DMS53 treated with DMSO at 0.1 percent for 48 hours (cell line): ENCODE results near the gene UPF1.

Source experiments
- DNase-seq: peaks from one replicate; lab custom pipeline; 2025; ENCODE audit not compliant: unreplicated experiment; lab: John Stamatoyannopoulos, UW

The UPF1 gene

DNA sequence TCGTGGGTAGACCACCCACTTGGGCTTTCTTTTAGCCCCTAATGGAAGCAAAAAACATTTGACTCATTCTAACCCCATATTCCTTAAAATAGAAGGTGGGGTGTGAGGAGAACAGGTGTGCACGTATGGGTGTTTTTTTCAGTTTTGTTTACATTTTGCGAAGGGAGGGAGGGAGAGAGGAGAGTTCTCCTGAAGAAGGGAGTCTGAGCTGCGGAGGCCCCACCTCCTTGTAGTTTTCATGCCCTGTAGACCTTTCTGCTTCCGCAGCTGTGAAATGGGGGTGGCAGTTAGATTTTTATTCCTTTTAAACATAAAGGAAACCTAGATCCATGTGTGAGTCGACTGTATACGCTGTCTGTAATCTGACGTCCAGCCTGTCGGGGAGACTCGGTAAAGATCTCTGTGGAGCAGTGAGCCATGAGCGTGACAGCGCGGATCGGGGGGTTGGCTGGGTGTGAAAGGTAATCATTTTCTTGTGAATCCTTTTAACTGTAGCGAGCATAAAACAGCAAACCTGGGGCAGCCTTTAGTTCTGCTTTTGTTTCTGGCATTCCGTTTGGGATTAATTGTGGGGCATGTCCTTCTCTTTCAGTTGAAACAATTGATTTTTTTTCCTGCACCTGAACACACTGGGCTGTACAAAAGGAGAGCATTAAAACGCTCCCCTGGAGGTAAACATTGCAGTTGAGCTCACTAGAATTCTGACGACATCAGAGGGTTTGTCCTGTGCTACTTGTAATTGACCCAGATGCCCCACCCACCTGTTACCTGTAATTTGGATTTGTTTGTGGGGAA is 2.3 kb downstream of the UPF1 start:
- DNase-seq, result peak; percentile 48

DNA sequence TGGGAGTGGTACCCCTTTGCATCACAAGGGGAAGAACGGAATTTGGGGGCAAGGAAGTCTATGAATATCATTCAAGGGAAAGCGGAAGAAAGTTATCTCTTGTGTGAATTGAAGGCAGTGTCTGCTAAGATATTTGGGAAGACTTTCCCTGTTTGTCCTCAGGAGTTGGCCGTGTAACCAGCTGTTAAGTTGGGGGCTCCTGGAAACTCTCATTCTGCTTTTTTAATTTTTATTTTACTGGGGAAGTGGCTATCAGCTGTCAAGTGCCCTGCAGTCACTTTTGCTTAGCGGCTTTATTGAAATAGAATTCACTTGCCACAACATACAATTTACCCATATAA is 2.9 kb downstream of the UPF1 start:
- DNase-seq, result no peak

DNA sequence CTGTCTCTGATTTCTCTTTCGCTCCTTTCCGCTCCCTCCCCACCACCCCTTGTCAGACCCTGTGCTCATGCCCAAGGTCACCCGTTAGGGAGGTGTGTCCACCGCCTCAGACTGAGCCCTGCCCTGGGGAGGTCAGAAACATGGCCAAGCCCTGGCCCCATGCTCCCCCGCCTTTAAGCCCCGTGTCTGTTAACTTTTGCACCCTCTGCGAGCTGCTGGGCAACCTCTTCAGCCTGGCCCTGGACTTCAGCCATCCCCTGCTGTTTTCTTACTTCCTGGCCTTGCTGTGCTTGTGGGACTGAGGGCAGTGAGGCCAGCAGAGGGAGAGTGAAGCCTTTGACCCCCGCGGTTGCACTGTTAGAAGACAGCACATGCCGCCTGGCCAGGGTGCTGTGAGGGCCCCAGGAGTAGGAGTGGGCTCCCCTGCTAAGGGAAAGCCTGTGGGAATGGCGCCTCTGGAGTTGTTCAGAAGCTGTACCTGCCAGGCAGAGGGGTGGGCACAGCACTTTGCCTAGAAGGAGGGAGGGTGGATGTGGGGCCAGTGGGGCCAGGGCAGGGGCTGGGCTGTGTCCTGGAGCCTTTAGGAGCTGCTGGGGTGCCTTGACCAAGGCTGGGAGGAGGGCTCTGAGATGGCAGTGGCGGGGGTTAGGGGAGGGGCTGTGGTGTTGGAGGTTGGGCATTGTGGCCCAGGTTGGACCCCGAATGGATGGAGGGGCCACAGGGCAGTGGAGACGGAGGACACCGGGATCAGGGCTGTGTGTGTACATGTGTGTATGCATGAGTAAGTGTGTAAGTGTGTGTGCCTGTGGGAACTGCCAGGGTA is 7.9 kb downstream of the UPF1 start:
- no peak for DNase-seq

DNA sequence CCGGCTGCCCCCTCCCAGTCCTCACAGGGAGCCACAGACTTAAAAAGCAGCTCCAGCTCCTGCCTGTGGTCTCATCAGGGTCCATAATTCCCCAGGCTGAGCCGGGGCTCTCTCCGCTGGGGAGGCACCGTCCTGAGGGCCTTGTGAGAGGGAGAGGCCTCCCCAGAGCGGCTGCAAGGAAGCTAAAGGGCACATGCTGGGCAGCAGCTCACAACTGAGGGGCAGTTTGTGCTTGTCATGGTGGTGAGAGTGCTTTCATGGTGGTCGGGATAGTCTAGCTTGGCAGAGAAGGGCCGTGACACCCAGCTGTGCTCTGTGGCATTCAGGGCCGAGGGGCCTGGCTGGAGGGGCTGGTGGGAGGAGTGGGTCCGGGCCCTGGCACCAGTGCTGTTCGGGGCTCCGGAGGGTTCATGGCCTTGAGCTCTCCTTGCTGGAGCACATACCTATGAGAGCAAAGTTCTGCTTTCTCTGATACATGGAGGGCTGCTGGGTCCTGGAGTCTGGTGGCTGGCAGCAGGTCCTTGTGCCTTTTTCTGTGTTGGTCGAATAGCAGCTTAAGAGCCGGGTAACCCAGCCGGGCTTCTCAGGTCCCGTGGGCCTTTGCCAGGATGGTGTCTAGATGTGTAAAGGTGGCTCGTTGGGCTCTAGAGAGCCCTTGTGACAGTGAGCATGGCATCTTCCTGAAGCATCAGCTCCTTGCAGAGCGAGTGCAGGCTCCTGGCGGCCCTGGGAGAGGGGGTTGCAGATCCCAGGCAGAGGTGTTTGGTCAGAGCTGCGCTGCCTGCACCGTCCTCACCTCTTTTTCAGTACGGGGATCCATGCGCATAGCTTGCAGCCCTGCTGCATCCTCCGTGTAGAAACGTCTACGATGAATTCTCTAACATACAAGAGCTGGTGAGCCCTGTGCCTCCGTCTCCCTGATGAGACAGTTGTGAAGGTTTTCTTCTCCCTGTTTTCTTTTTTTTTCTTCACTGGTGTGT is 8.8 kb downstream of the UPF1 start:
- DNase-seq, result no peak

DNA sequence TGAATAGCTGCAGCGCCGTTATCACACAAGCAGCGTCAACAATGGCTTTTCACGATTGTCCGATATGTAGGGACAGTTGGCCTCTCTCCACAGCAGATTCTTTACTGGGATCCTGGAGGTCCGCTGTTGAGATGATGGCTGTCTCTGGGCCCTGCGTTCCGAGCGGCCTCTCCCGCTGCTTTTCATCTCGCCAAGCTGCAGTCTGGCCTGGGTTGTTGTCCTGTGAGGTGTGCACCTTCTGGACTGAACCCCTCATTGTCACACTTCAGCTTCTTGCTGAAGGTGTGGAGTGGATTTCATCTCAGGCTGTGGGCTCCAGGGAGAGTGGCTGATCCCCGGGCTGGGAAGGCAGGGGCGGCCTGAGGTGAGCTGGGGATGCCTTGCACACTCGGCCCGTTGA is 9.6 kb downstream of the UPF1 start:
- no peak for DNase-seq

DNA sequence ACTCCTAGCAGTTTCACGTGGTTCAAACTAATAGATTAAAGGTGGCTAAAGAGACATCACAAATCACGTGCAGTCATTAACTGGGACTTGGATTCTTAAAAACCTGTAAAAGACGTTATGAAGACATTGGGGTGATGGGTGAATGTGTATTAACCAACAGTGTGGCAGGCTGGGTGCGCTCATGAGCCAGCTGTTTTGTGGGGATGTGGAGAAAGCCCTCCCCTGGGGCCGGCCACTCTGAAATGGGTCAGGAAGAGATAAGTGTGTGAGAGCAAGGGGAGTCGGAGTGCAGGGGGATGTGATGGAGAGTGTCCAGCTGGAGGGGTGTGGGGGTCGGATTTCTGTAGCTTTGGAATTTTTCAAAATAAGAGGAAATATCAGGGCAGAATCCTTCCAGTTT is 10.4 kb downstream of the UPF1 start:
- DNase-seq, result no peak

DNA sequence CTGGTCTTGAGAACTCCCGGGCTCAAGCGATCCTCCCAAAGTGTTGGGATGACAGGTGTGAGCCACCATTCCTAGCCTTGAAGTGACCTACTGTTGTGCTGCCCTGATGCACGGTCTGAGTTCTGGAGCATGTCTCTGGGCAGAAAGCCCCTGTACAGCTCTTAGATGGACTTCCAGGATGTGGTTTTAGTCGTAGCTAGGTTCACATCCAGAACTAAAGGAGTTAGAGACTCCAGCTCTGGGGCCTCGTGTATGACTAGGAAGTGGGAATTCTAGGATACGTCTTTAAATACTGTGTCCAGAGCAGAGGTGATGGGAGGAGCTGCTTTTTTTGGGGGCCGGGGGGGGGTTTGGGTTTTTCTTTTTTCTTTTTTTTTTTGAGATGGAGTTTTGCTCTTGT is 12.2 kb downstream of the UPF1 start:
- no peak for DNase-seq

DNA sequence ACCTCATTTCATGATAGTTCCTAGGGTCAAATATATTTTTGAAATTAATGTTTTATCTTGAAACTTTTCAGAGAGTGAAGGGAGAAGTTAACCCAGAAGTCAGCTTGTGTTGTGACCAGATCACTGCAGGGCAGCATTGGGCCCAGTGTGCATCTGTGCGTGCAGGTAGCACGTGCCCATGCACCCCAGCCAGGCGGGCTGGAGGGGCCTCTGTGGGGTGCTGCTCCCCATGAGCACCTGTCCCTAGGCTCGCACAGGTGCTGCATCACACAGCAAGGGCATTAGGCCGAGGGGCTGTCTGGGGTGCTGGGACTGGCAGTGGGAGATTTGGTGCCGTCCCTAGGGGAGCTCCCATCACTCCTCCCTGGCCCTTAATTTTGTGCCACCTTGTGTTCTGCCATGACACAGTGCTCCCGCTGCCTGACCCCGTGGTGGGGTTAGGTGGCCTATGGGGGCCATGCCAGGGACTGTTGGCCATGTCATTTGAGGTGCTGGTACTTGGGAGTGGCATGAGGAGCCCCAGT is 13.1 kb downstream of the UPF1 start:
- DNase-seq, result no peak

DNA sequence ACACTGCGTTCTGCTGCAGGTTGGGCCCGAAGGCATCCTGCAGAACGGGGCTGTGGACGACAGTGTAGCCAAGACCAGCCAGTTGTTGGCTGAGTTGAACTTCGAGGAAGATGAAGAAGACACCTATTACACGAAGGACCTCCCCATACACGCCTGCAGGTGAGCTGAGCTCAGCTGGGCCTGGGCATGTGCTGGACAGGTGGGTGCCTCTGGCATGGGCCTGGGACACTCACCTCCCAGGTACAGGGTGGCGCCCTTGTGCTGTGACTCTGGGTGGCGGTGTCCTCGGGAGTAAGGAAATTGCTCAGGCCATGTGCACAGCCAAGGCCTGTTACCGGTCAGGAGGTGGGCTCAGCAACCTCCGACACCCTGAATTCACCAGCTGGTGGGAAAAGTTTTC is 14.2 kb downstream of the UPF1 start:
- DNase-seq, result no peak

DNA sequence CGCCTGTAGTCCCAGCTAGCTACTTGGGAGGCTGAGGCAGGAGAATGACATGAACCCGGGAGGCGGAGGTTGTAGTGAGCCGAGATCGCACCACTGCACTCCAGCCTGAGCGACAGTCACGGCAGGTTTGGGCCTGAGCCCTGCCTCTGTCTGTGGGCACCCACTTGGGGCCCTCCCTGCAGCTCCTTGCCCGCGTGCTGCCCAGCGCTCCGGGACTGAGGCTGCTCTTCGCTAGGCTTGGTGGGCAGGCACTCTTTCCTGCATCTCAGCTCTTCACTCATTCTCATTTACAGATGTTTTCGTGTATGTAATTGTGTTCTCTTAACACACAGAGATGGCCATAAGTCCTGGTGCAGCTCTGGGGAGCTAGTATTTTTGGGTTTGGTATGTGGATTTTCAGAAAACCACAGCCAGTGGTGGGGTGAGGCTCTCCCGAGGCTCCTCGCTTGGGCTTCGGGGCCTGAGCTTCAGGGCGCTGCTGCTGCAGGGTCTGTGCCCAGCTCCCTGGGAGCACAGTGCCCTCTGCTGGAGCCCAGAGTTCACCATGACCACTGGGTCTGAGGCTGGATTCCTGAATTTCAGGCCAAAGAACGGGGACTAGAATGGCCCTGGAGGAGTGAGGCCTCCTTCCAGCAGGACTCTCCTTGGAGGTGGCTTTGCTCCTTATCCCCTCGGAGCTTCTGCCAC is 15.2 kb downstream of the UPF1 start:
- peak; percentile 20 for DNase-seq

DNA sequence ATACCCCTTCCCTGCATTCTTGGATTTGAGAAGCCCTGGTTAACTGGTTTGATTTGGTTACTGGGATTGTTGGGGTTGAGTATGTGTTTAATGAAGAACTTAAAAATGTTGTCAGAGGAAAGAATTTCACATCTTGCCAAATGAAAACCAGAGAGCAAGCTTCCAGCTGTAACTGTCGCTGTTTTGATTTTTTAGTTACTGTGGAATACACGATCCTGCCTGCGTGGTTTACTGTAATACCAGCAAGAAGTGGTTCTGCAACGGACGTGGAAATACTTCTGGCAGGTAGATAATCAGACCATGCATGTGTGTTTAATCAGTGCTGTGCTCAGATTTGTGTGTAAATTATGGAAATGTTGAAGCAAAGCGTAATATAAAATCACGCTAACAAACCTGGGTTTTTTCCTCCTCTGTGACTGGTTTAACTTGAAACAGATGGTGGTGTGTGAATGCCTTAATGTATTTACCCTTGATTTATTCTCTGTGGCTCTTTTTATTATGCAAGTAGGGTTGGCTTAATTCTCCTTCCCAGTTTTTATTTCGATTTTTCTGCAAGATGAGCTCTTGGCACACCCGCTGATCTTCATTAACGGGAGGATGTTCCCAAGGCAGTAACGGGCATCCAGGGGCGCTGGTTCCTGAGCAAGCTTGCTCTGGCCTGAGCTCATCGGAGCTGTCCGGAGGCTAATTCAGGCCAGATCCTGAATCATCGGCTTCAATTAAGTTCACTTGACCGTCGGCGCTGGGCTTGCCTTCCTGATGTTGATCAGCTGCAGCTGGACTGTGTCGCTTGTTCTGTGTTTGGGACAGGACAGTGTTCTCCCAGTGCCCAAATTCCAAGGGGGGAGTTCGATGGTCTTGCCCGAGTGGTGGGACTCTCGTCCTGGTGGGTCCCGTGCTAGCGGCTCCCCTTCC is 16.0 kb downstream of the UPF1 start:
- DNase-seq, result no peak

DNA sequence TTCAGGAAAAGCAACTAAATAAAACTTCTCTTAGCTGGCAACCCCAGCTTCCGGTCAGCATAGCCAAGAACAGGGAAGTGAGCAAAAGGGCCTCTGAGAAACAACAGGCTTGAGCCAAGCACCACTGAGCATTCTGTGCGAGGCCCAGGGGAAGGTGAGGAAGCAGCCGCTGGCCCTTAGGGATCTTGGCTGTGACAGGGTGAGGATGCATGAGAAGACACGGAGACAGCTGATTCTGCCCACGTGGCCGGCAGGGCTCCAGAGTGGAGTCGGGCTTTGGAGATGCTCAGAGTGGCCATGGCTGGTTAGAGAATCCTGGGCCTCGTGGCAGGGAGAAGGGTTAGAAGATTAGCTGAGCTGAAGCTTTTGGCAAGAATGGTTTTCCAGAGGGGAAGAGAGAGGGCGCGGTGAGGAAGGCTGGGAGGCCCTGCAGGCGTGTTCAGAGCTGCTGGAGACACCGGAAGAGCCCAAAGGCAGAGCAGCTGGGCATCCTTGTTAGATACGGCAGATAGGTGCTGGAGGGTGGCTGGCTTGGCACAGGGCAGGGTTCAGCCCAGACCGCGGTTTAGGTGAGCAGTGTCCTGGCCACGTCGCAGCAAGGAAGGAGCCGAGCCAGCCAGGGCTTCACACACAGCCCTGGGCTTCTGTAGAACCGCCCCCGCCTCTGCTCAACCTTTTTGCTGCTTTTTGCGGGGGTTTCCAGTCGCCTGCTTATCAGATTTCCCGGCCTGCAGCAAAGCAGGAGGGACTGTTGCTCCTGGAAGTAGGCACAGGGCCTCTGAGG is 17.3 kb downstream of the UPF1 start:
- DNase-seq, result no peak

DNA sequence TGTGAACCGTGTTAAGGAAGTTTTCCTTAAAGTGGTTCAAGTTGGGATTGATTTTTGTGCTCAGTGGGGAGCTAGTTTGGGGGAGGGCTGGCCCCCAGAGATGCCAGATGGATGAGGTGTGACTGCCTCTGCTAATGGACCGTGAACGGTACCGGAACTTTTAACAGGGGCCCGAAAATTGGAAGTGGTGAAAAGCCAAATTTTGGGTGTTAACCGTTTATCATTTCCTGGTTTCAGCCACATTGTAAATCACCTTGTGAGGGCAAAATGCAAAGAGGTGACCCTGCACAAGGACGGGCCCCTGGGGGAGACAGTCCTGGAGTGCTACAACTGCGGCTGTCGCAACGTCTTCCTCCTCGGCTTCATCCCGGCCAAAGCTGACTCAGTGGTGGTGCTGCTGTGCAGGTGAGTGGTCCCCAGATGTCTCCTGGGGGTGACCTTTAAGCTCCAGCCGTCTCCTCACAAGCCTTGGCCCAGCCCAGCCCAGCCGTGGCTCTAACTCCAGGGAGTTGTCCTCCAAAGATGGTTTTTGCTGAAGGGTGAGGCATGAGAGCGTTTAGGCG is 18.2 kb downstream of the UPF1 start:
- DNase-seq, result no peak

DNA sequence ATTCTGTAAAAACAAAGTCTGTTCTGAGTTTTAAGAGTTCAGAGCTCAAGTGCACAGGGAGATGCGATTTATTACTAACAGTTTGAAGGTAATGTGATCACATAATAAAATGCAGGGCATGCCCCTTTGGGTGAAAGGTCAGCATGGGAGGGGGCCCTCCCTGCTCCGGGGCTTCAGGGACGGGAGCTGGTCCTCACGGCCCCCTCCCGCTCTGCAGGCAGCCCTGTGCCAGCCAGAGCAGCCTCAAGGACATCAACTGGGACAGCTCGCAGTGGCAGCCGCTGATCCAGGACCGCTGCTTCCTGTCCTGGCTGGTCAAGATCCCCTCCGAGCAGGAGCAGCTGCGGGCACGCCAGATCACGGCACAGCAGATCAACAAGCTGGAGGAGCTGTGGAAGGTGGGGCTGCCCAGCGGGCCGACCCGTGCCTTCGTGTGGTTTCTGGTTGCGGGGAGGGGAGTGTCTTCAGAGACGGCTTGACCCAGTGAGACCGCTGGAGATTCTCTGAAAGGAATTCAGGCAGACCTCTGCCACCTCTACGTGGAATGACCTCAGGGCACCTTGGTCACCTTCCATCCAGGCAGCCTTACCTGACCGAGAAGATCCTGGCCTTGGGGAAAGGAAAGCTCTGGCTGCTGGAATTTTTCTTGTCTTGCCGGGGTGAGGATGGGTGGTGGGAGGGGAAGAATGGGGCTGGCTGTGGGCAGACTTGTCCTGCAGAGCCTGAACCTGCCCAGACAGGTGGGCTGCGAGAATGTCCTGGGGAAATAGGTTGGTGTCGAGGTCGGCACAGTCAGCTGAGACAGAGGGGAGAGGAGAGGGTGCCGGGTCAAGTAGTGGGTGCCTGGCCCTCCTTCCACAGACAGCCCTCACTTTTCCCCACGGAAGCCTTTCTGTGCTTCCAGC is 19.0 kb downstream of the UPF1 start:
- DNase-seq, result no peak

DNA sequence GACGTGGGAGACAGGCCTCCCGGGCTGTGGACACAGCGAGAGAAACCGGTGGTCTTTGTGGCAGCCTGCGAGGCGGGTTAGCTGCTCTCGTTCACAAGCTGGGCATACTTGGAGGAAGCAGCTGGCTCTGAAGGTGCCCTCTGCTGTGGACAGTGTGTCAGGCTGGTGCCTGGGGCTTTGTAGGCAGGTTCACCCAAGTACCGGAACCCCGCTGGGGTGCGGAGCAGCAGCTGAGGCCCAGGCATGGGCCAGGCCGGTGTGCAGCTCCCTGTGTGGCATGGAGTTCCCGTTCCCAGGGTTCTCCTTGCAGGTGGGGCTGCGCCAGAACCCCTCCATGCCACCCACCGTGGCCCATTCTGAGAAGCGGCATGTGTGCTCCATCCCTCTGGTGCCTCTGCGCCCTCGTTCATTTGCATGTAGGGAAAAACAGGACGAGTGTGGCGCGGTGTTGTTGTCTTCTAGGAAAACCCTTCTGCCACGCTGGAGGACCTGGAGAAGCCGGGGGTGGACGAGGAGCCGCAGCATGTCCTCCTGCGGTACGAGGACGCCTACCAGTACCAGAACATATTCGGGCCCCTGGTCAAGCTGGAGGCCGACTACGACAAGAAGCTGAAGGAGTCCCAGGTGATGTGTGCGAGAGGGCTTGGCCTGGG is 20.0 kb downstream of the UPF1 start:
- no peak for DNase-seq

DNA sequence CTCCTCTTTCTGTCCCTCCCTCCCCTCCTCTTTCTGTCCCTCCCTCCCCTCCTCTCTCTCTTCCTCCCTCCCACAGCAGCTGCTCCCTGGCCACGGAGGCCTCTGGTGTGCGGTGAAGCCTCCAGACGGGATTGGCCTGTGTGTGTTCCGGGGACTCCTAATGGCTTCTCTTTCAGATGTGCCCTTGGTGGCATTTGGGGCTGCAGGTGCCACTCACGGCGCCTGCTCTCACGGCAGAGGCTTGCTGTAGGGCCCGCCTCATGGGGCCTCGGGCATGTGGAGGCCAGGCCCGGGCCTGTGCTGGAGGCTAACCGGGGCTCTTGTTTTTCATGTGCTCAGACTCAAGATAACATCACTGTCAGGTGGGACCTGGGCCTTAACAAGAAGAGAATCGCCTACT is 20.9 kb downstream of the UPF1 start:
- DNase-seq, result no peak
